Stimulated activated CD8-positive, alpha-beta memory T cell treated with anti-CD3 and anti-CD28 coated beads, Interleukin-4, amount 100 ng/mL, for 48 hours (primary cell): ENCODE data around the gene SIX5.
"Not testable (repeated sequence)": the region's sequence is repeated elsewhere in the genome, so short reads cannot be mapped to it uniquely, and the experiment has no call there.

Source experiments
- DNase-seq: peaks from one replicate; pipeline ENCODE4 v3.0.0-alpha.2; 2020

The SIX5 gene

DNA sequence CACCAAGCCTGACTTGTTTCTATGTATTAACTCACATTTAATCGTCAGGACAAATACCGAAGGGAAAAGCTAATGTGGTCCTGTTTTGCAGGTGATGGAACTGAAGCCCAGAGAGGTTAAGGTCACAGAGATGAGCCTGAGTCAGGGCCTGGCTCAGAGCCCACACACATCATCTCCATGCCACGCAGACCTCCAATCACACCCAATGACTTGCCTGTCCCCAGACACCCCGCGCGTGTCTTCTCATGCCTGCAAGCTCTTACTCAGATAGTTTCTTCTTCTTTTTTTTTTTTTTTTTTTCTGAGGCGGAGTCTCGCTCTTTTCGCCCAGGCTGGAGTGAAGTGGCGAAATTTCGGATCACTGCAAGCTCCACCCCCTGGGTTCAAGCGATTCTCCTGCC, 16.4 kb downstream of the SIX5 start:
- DNase-seq, result no peak

GRCh38 chr19:45751483-45751882, 17.6 kb downstream of the SIX5 start:
- not testable (repeated sequence) for DNase-seq

- DNase-seq, result no peak
Measured at GRCh38 chr19:45747513-45747912, 21.5 kb downstream of the SIX5 start.

DNA sequence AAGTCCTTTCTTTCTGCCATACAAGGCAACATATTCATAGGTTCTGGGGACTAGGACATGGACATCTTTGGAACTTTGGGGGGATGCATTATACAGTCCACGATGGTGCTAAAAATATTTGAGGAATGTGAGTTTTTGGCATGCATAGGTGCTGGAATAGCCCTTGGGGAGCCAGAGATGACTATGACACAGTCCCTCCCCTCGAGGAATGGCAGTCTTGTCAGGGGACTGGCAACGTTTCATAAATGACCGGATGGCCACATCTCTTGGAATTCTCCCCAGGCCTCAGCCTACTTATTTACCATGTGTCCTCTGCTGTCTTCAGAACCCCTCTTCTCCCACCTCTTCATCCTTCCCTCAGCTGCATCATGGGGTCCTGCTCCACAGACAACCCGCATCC, 22.2 kb downstream of the SIX5 start:
- DNase-seq, result no peak

DNA sequence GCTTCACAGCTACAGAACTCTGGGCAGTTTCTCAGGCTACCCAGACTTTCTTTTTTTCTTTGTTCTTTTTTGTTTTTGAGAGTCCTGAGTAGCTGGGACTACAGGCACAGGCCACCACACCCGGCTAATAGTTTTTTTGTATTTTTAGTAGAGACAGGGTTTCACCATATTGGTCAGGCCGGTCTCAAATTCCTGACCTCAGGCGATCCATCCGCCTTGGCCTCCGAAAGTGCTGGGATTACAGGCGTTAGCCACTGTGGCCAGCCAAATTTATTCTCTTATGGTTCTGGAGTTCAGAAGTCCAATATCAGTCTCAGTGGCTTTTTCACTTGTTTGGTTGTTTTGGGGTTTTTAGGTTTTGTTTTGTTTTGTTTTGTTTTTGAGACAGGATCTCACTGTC, 23.4 kb downstream of the SIX5 start:
- no peak for DNase-seq

- DNase-seq, result no peak
Measured at GRCh38 chr19:45742969-45743368, 26.1 kb downstream of the SIX5 start.

GRCh38 chr19:45739498-45740439, 29.3 kb downstream of the SIX5 start:
- no peak for DNase-seq

- no peak for DNase-seq
Measured at GRCh38 chr19:45733160-45733810, 35.8 kb downstream of the SIX5 start, which contains the start of gene MEIOSIN. Gene MEIOSIN, plus strand, starts transcription at chr19:45733439. Its CDS starts 1,938 bp downstream, at chr19:45735377.

DNA sequence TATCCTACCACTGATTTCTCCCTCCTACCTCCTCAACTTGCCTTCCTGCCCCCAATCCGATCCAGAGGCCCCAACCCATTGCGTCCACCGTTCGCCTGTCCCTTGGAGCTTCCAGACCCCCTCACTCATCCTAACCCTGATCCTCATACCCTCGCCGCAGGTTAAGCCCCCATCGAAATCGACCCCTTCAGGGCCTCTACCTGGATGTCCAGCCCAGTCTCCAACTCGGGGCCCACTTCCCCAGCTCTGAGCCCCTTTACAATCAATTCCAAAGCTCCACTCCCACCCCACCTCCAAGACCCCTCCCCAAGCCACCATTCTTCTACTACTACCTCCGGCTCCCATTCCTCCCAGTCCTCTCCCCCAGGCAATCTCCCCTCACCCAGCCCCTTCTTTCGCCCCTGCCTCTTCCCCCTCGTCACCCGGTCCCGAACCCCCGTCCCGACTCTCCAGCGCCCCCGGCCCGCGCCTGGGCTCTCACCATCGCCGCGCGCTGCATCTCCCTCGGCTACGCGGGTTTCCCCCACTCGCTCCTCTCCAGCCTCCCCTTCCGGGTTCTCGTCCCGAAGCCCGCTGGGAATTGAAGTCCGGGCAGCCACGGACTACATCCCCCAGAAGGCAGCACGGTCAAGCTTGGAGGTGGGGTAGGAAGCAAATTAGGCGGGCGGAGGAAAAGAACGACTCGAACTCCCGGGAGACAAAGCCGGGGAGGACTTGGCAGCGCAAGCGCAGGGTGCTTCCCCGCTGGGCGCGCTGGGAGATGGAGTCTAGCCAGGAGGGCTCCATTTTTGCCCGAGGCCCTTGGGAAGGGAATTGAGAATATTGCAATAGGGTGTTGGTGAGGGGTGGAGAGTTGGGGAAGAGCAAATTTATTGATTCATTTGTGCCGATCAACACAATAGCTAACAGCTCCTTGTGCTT, 38.4 kb downstream of the SIX5 start, which contains the start of gene FBXO46:
Gene FBXO46, minus strand, starts transcription at position 529 of the 921 bp plus-strand sequence. CDS start 17,401 bp downstream, outside the sequence.
- DNase-seq, result peak; percentile 94

DNA sequence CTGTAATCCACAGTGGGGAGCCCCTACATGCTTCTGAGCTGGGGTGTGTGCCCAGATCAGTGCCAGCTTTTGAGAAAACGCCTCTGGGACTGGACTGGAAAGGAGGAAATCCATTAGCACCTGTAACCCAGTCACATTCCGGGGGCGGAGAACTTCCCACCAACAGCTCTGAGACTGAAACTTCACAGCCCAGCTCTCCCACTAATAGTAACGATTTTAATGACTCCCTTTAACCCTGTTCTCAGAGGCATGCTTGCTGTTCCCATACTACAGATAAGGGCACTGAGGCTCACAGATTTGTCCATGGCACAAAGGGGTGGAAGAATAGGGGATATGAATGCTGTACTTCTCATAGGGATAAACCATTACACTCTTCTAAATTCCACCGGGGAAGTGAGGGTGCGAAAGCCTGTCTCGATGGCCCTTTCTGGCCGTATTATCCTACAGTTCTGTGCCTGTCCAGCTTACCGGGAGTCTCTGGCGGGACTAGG, 39.2 kb downstream of the SIX5 start:
- DNase-seq, result peak; percentile 43

- DNase-seq, result not testable (repeated sequence)
Measured at GRCh38 chr19:45728683-45729082, 40.4 kb downstream of the SIX5 start.

GRCh38 chr19:45720065-45720464, 49.0 kb downstream of the SIX5 start:
- DNase-seq, result not testable (repeated sequence)

DNA sequence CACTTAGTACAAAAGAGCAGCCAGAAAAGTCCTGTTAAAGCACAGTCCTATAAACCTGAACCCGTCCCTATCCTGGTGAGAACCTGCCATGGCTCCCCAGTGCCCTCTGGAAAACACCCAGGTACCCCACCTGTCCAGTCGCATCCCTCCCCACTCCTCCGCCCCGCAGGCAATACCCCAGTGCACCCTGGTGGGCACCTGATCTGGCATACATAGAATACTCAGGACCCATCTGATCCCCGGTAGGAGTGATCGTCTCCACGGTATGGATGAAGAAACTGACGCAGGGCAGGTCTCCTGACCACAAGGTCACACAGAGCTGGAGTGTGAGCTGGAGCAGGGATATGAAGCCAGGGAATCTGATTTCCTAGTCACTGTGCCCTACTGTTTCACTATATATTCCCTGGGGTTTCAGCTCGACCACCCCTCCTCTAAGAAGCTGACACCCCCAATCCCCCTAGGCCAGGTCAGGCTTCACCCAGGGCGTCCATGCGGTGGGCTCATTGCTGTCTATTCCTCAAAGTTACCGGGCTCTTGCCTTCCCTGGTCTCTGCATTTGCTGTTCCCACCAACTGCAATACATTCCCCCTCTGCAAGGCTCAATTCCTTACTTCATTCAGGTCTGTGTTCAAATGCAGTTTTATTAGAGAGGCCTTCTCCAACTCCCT, 50.9 kb downstream of the SIX5 start:
- no peak for DNase-seq

DNA sequence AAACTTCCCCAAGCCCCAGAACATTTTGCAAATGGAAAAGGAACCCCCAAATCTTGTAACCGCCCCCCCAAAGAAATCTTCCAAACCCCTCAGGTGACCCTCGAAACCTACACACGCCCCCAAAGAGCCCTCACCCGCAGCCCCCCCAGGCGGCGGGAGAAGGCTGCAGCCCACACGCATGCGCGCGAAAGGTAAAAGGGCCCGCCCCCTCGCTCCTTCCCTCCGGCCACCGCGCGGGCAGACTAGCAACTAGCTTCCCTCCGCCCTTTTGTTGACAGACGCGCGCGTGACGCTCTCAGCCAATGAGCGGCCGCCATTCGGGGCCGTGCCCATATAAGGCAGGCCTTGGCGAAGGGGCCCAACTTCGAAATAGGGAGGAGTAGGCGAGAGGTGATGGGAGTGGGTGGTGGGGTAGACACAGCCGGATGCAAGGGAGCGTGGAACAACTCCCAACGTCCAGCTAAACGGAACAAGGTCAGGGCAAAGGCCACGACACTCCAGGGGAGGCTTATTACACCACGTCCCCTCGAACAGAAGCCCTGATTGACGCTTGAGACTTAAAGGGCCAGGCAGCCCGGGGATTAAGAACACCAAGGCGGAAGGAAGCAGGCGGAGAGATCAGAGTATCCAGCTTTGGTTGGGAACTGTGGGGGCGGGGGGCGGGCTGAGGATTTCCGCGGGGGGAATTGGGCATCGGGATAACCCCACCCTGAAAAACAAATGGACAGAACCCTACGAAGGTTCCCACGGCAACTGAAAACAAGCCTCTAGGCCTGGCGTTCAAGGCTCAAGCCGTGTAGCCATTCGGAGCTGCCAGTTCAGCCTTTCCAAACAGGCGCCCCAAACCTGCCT, 51.7 kb downstream of the SIX5 start:
- DNase-seq, result peak; percentile 98

DNA sequence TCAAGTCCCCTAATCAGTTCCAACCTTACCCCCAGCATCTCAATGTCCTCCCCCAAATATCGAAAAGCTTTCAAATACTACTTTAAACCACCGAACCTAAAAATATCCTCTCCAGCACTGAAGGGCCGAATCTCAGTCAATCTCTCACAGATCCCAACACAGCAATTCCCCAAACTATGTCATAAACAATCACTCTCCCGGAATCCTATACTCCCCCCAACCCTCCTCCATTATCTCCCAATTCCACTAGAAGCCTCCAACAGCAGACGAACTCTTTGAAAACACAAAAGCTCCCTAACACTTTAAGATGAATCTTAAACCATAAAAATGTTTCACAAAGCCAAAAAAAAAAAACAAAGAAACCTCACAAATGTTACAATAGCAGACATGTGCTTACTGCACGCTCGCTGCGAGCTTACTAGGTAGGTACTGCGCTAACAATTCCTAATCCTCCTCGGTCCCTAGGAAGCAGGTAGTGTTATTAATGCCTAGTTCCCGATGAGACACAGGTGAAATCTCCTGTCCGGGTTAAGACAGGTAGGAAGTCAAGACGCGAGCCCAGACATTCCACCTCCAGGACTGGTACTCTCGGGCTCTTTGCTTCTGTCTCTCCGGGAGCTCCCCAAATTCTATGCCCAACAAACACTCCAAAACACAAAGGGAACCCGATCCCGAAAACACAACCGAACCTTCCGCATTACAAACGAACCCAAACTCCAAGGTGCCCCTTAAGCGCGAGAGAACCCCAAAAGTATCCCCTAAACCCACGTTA, 52.5 kb downstream of the SIX5 start:
- DNase-seq, result peak; percentile 36

GRCh38 chr19:45715139-45715538, 53.9 kb downstream of the SIX5 start:
- DNase-seq, result no peak
